ENCODE results near the gene PKN1.

GRCh38 chr19:14390548-14390947 lies 42.6 kb upstream of the PKN1 start:
- TF ChIP-seq CTCF (IDR thresholded peaks at IDR 0.05; ENCODE audit: low read depth, low read length) (no peak), POLR2A (IDR thresholded peaks at IDR 0.05; ENCODE audit: extremely low read depth, insufficient read length) (no peak), MYC (IDR thresholded peaks at IDR 0.05; ENCODE audit: low read depth, low read length) (no peak), MAX (IDR thresholded peaks at IDR 0.05; ENCODE audit: low read depth, low read length) (no peak)
